HEK293 (cell line): ENCODE measurements around the gene PRKCA.

Experiments
- AEBP2 ChIP-seq: fragments of 450-650 bp; formaldehyde crosslinking; IDR thresholded peaks from 2 replicates; pipeline ENCODE4 v1.5.1; 2016; ENCODE audit warnings: missing biosample characterization, missing genetic modification characterization, borderline replicate concordance
- HIC1 ChIP-seq: fragments of 450-650 bp; formaldehyde crosslinking; IDR thresholded peaks from 2 replicates; pipeline ENCODE4 v1.5.1; 2016; ENCODE audit warnings: missing biosample characterization, missing genetic modification characterization
- PATZ1 ChIP-seq: fragments of 450-650 bp; formaldehyde crosslinking; IDR thresholded peaks from 2 replicates; pipeline ENCODE4 v1.5.1; 2016; ENCODE audit warnings: missing biosample characterization, missing genetic modification characterization
- PBX3 ChIP-seq: sonication (generic); formaldehyde crosslinking; IDR thresholded peaks from 2 replicates; pipeline ENCODE4 v1.8.1; 2022; ENCODE audit warnings: mild to moderate bottlenecking, moderate library complexity, missing genetic modification reagents
- SETDB1 ChIP-seq: IDR thresholded peaks from one replicate; pipeline ENCODE4 v1.6.1; 2017; ENCODE audit warnings: mild to moderate bottlenecking, low read length, moderate library complexity, mixed read lengths; ENCODE audit not compliant: insufficient read length
- TRIM28 ChIP-seq: IDR thresholded peaks from 2 replicates; pipeline ENCODE4 v1.6.1; 2011; ENCODE audit warnings: low read length, control low read depth, borderline replicate concordance
- ZBTB8A ChIP-seq: fragments of 450-650 bp; formaldehyde crosslinking; IDR thresholded peaks from 2 replicates; pipeline ENCODE4 v1.5.1; 2016; ENCODE audit warnings: missing biosample characterization, missing genetic modification characterization
- ZNF10 ChIP-seq: fragments of 450-650 bp; formaldehyde crosslinking; IDR thresholded peaks from 2 replicates; pipeline ENCODE4 v1.5.1; 2017; ENCODE audit warnings: missing biosample characterization, missing genetic modification characterization
- ZNF140 ChIP-seq: fragments of 450-650 bp; formaldehyde crosslinking; IDR thresholded peaks from 2 replicates; pipeline ENCODE4 v1.5.1; 2016; ENCODE audit warnings: missing biosample characterization, missing genetic modification characterization
- ZNF169 ChIP-seq: fragments of 450-650 bp; formaldehyde crosslinking; IDR thresholded peaks from 2 replicates; pipeline ENCODE4 v1.5.1; 2016; ENCODE audit warnings: missing biosample characterization, missing genetic modification characterization
- ZNF214 ChIP-seq: fragments of 450-650 bp; formaldehyde crosslinking; IDR thresholded peaks from 2 replicates; pipeline ENCODE4 v1.5.1; 2017; ENCODE audit warnings: missing biosample characterization, mild to moderate bottlenecking, missing genetic modification characterization, borderline replicate concordance
- ZNF239 ChIP-seq: fragments of 450-650 bp; formaldehyde crosslinking; IDR thresholded peaks from 2 replicates; pipeline ENCODE4 v1.5.1; 2016; ENCODE audit warnings: missing biosample characterization, missing genetic modification characterization
- ZNF37A ChIP-seq: fragments of 450-650 bp; IDR thresholded peaks from 2 replicates; pipeline ENCODE4 v1.5.1; 2018; ENCODE audit warnings: missing biosample characterization, missing genetic modification characterization
- ZNF416 ChIP-seq: fragments of 450-650 bp; formaldehyde crosslinking; IDR thresholded peaks from 2 replicates; pipeline ENCODE4 v1.5.1; 2016; ENCODE audit warnings: missing biosample characterization, missing genetic modification characterization
- ZNF654 ChIP-seq: fragments of 450-650 bp; formaldehyde crosslinking; IDR thresholded peaks from 2 replicates; pipeline ENCODE4 v1.5.1; 2016; ENCODE audit warnings: low read depth, missing biosample characterization, missing genetic modification characterization
- ZNF660 ChIP-seq: fragments of 450-650 bp; IDR thresholded peaks from 2 replicates; pipeline ENCODE4 v1.5.1; 2018; ENCODE audit warnings: missing biosample characterization, mild to moderate bottlenecking, missing genetic modification characterization
- ZNF670 ChIP-seq: fragments of 450-650 bp; formaldehyde crosslinking; IDR thresholded peaks from 2 replicates; pipeline ENCODE4 v1.5.1; 2016; ENCODE audit warnings: missing biosample characterization, missing genetic modification characterization, low read depth
- ZNF707 ChIP-seq: fragments of 450-650 bp; formaldehyde crosslinking; IDR thresholded peaks from 2 replicates; pipeline ENCODE4 v1.5.1; 2016; ENCODE audit warnings: missing biosample characterization, missing genetic modification characterization
- ZNF785 ChIP-seq: fragments of 450-650 bp; formaldehyde crosslinking; IDR thresholded peaks from 2 replicates; pipeline ENCODE4 v1.5.1; 2016; ENCODE audit warnings: missing biosample characterization, missing genetic modification characterization
- ZNF837 ChIP-seq: fragments of 450-650 bp; formaldehyde crosslinking; IDR thresholded peaks from 2 replicates; pipeline ENCODE4 v1.5.1; 2016; ENCODE audit warnings: missing biosample characterization, missing genetic modification characterization
- ZSCAN4 ChIP-seq: fragments of 450-650 bp; formaldehyde crosslinking; IDR thresholded peaks from 2 replicates; pipeline ENCODE4 v1.5.1; 2017; ENCODE audit warnings: missing biosample characterization, missing genetic modification characterization

Gene PRKCA

GRCh38 chr17:66567234-66568170, 265.1 kb downstream of the PRKCA start (continued):
- TF ChIP-seq PBX3 (CRISPR knock-in tag) (0 out of 2 replicates have a peak, but pooled peaks have one; percentile 43), ZBTB8A (0 out of 2 replicates have a peak, but pooled peaks have one; percentile 11), ZNF37A (tag by site-specific recombination) (no peak), ZNF785 (tag by site-specific recombination) (0 out of 2 replicates have a peak, but pooled peaks have one; percentile 60), ZNF837 (no peak), ZNF239 (tag by site-specific recombination) (no peak), ZNF140 (no peak), ZNF654 (tag by site-specific recombination) (peak; percentile 72), ZNF10 (no peak), HIC1 (no peak), ZNF670 (tag by site-specific recombination) (no peak), ZNF707 (tag by site-specific recombination) (no peak), AEBP2 (tag by site-specific recombination) (no peak), ZNF416 (tag by site-specific recombination) (no peak), ZNF660 (tag by site-specific recombination) (no peak), ZNF169 (tag by site-specific recombination) (no peak), ZSCAN4 (tag by site-specific recombination) (no peak), TRIM28 (no peak), ZNF214 (tag by site-specific recombination) (no peak), PATZ1 (tag by site-specific recombination) (no peak), SETDB1 (no peak)
